HK-2 (cell line): ENCODE data around the gene TRIP4.

Source experiments
- DNase-seq: peaks from one replicate; pipeline ENCODE4 v3.0.0-alpha.2; 2018; ENCODE audit not compliant: unreplicated experiment

TRIP4 gene

DNA sequence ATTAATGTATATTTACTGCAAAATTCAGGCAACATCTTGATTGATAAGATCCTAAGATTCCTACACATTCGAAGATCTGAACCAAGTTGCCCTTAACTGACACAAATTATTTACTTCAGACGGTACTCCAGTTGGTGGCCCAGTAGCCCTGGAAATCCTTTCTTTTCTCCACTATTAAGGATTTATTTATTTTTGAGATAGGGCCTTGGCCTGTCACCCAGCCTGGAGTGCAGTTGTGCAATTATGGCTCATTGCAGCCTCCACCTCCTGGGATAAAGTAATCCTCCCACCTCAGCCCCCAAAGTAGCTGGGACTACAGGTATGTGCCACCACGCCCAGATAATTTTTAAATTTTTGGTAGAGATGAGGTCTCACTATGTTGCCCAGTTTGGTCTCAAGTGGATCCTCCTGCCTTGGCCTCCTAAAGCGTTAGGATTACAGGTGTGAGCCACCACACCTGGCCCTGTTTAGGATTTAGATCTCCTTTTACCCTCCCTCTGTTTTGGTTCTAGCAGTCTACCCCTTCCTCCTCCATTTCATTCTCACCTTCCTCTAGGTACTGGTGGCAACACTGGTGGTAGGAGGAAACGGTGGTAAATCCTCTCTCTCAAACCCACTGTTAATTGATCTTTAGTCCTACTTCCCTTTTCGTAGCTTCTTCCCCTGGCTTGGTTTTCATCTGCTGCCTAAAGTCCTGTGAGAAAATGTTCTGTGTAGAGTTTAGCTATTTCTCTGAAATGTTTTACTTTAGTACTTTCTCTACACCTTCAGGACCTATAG lies 60.1 kb downstream of the TRIP4 start:
- DNase-seq: no peak

DNA sequence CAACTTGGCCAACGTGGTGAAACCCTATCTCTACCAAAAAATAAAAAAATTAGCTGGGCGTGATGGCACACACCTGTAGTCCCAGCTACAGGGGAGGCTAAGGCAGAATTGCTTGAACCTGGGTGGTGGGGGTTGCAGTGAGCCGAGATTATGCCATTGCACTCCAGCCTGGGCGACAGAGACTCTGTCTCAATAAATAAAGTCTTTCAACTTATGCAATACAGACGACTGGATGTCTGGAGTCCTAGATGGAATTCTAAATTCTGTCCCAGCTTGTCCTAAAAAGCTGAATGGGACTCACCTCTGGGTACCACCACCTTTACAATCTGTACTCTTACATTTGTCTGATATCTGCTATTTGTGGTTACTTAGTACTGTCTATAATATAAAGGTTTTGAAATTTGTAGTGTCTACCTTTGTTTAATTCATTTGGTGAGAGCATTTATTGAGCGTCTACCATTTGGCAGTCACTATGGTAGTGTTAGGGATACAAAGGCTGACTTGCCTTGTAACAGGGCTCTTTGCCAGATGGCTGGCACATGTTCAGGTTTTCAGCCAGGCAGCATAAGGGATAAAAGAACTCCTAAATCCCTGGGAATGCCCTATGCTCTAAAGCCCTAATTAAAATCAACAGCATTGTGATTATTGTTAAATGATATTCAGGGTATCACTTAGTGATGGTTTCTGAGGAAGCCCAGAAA lies 65.5 kb downstream of the TRIP4 start:
- DNase-seq: no peak

DNA sequence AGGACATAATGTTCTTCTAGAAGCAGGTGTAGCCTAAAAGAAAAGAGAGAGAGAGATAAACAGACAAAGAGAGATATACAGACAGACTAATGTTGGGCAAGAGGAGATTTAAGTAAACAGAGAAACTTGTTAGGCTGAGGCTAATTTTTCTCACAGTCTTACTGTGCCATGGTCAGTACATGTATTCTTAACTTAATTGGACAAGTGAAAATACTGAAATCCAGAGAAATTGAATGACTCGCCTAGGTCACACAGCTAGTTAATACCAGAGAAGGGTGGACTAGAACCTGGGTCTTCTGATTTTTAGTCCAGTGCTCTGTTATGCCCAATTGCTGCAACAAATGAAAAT lies 66.0 kb downstream of the TRIP4 start:
- DNase-seq: no peak

DNA sequence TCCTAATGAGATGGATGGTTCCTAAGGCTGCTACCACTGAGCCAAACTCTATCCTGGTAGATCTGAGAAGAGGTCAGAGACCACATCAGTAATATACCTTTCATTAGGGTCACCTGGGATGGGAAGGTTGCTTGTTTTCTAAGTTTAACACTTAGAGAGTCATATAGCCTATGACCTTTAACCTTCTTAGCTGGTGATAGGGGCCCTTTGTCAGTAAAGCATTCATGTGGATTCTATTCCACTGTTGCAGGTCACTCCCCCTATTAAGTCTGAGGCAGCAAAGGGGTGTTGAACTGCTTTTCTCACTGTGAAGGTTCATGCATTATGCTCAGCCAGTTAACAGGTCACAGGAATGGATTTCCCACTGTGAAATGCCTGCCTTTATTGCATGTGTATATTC lies 66.6 kb downstream of the TRIP4 start:
- DNase-seq: no peak

- DNase-seq: no peak
These were observed 68.3 kb downstream of the TRIP4 start for GRCh38 chr15:64455961-64456371.

- DNase-seq: no peak
These were observed 69.0 kb downstream of the TRIP4 start for GRCh38 chr15:64456634-64457108.

GRCh38 chr15:64459066-64459781 lies 71.6 kb downstream of the TRIP4 start:
- DNase-seq: no peak

- DNase-seq: peak; percentile 93
These were observed 72.6 kb downstream of the TRIP4 start, which contains the start of gene ZNF609 for GRCh38 chr15:64460206-64460723. TSS of gene ZNF609 (plus strand) at chr15:64460578. CDS start at chr15:64499420, 38,842 bp downstream.

GRCh38 chr15:64460724-64461720 lies 73.4 kb downstream of the TRIP4 start:
- DNase-seq: peak; percentile 27

- DNase-seq: no peak
These were observed 74.1 kb downstream of the TRIP4 start for GRCh38 chr15:64461721-64462162.

GRCh38 chr15:64462492-64462891 lies 74.9 kb downstream of the TRIP4 start:
- no peak for DNase-seq

GRCh38 chr15:64464276-64465005 lies 76.8 kb downstream of the TRIP4 start:
- no peak for DNase-seq

GRCh38 chr15:64466408-64467141 lies 78.9 kb downstream of the TRIP4 start:
- no peak for DNase-seq

- DNase-seq: no peak
These were observed 84.5 kb downstream of the TRIP4 start for GRCh38 chr15:64472161-64472560.

GRCh38 chr15:64474846-64475245 lies 87.2 kb downstream of the TRIP4 start:
- no peak for DNase-seq

GRCh38 chr15:64476550-64476949 lies 88.9 kb downstream of the TRIP4 start:
- no peak for DNase-seq

DNA sequence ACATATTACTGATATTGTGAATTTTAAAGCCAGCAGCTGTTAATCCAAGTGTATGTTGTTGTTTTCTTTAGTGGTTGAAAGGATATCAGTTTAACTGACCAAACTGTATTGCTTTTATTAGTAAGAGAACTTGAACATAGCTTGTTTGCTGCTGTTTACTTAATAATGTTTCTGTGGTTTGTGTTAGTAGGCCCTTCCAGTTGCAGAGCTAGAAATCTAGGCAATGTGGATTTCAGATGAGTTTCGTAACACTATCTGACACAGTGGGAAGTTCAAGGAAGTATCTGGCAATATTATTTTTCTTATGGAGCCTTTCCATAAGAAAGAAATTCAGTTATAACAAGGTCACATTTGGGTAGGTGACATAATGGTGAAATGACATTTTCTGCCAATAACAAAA lies 91.2 kb downstream of the TRIP4 start:
- DNase-seq: no peak

GRCh38 chr15:64480891-64481290 lies 93.3 kb downstream of the TRIP4 start:
- DNase-seq: no peak

GRCh38 chr15:64483749-64484148 lies 96.1 kb downstream of the TRIP4 start:
- DNase-seq: no peak

GRCh38 chr15:64485796-64486195 lies 98.2 kb downstream of the TRIP4 start:
- DNase-seq: no peak
